ENCODE measurements around the gene SCGB3A1.

The SCGB3A1 gene

DNA sequence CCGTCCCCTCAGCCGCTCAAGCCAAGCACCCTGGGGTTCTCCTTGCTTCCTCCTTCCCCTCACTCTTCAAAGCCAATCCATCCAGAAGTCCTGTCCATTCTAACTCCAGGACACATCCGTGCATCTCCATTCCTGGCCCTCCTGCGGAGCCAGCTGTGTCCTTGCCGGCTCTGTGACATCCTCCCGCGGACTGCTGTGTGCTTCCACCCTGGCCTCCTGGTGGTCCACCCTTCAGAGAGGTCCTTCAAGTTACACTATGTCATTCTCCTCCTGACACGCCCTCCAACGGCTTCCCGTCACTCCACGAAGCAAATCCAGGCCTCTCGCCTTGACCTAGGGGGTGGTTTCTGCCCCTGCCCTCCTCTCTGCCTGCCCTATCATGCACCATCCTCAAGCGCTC is 13.0 kb upstream of the SCGB3A1 start:
- no peak for DNase-seq (ENCODE audit: low spot score)

DNA sequence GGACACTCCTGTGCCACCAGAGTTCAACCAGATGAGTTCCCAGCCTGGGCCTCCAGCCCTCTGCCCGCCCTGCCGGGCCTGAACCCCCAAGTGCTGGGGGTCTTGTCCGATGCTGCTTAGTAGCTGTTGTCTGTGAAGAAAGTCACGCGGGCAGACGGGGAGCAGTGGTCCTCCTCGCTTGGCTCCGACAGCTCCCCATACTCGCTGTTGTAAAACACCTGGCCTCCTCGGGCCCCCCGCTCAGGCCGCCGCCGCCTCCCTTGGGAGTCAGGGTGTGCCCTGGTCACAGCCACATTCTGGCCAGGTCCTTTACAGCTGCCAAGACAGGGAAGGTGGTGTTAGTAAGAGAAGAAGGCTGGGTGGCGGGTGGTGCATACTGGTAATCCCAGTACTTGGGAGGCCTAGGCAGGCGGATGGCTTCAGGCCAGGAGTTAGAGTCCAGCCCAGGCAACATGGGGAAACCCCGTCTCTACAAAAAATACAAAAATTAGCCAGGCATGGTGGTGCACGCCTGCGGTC is 11.8 kb upstream of the SCGB3A1 start:
- DNase-seq (ENCODE audit: low spot score): no peak

DNA sequence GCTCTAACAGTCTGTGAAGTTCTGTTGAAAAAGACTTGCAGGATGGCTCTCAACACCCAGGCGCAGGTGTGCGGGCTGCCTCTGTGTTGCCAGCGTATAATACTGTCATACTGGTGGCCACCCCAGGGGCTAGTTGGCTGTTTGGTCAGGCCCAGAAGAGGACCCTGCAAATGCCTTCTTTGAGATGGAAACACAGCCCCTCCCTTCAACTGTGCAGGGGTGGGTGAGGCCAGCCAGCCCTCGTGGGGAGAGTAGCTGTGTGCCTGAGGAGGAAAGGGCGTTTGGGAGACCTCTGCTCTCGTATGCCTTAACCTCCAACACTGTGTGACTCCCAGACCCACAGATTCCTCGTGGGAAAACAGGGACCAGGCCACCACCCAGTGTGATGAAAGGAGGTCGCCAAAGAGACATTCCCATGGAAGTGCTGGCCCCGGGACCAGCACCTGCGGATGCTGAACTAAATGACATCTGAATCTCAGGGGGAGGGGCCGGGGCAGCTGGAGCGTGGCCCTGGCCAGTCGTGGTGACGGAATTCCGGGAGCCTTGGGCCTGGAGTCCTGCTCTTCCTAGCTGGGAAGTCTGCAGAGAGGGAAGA is 11.3 kb upstream of the SCGB3A1 start:
- DNase-seq (ENCODE audit: low spot score): no peak

DNA sequence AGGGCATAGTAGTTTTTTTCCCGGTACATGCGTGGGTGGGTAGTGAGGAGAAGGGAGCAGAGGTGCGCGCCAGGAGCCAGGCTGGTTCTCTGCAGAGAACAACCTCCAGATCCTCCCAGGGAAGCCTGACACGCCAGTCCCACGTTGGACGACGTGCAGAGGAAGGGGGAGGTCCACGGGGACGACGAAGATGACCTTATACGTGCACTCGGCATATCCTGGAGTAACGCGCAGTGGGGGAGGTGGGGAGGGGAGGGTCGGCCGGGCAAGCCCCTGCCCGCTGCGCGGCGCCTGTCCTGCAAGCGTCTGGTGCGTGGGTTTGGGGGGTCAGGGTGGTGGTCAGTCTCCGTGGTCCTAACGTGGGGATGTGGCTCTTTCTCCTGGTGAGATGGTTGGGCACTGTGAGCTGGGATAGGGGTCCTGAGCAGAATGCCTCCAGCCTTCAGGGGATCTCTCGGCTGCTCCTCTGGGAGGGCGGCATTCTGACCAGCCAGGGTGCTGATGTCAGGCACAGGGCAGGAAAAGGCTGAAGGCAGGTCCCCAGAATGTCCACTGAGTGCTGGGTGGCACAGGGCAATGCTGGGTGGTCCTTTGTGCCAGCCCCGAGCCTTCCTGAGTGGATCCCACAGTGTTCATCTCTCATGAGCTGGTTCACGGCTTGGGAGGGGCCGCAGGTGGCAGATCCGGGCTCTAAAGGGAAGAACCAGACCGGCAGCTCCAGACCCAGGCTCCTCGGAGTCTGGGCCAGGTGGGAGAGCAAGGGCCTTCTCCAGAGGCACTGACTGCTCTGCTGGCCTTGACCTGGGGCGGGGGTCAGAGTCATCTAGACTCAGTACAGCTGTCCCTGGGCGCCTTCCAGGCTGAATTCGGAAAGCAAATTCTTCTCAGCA is 10.5 kb upstream of the SCGB3A1 start:
- DNase-seq (ENCODE audit: low spot score): no peak

DNA sequence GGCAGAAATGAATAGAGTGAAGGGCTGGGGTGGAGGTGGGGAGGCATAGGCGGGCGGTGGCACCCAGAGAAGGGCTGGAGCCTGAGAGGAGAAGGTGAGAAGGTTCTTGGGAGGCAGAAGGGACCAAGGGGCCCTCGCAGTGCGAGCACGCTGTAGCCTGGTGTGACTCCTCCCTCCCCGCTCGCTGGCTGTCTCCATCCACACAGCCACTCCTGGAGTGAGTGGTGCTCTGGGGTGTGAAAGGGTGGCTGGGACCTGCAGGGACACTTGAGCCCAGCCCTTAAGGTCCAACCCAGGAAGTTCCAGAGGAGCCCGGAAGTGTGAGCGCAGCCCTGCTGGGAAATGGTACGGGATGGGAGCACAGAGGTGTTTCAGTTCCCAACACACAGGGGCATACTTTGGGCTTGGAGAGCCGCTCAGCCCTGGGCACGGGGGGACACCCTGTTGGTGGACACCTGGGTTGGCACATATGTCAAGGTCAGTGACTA is 9.3 kb upstream of the SCGB3A1 start:
- no peak for DNase-seq (ENCODE audit: low spot score)

DNA sequence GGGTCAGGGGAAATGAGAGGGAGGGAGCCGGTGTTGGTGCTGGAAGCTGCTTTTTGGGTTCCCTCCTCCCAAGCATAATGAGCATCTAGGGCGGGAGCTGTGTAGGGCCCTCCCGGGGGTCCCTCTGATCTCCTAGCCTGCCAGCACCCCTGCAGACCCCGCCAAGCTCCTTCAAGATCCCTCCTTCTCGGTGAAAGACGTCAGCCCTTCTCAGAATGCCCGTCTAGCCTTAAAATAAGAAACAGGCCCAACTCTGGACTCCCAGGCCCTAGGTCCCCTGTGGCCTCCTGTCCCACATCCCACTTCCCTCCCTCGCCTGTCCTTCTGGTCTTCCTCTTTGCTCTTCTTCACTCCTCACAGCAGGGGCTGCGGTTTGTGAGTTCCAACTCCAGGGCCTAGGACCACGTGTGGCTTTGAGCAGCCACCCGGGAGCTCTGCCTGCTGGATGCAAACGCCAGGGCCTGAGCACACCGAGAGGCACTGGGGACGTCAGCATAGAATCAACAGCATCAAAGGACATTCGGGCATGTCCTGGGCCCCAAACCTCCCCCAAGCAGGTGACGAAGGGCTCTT is 8.8 kb upstream of the SCGB3A1 start:
- DNase-seq (ENCODE audit: low spot score): no peak

DNA sequence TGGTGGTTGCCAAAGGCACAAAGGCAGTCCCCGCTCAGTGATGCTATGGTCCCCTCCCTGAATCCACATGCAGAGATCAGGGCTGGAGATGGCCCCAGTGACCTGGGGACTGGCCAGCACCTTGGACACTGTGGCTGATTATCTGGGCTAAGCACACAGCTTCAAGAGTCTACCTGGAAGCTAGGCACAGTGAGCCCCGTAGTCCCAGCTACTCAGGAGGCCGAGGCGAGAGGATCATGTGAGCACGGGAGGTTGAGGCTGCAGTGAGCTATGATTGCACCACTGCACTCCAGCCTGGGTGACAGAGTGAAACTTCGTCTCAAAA is 8.3 kb upstream of the SCGB3A1 start:
- DNase-seq (ENCODE audit: low spot score): no peak

DNA sequence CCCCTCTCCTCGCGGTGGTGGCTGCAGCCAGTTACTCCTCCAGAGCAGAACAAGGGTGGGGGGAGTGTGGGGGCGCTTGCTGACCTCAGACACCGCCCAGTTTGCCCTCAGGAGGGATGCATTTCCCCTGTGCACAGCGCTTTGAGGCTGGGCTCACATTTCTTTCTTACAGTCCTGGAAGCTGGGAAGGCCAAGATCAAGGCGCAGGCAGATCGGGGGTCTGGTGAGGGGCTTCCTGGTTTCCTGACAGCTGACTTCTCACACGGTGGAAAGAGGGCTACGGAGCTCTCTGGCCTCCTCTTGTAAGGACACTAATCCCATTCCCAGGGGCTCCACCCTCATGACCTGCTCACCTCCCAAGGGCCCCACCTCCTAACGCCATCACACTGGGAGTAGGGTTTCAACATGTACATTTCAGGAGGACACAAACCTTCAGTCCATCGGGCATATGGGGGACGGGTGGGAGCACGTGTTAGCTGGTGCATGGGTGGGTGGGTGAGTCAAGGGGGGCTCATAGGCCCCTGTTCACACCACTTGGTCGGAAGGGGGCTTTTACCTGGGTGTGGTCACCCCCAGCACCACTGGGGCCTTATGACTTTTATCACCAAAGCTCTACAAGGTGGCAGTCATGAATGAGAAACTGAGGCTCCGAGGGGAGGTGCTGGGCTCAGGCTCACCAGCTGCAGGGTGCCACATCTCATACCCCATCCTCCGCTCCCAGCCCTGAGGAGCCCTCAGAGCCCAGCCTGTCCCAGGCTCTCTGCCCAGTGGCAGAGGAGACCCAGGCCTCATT is 7.7 kb upstream of the SCGB3A1 start:
- no peak for DNase-seq (ENCODE audit: low spot score)

DNA sequence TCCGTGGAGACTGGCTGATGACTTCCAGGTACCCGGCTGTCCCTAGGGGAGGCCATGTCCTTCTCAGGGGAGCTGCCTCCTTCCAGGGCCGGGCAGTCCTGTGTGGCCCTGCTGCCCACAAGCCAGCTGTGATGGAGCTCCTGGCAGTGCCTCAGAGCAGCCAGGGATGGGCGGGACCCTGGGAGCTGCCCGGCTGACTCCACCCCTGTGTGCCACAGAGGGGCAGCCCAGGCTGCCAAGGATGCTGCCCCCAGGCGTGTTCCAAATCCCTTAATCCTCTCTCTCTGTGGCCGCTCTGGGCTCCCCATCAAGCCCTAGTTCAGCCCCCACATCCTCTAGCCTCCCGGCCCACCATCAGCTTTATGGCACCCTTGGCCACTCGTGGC is 7.0 kb upstream of the SCGB3A1 start:
- no peak for DNase-seq (ENCODE audit: low spot score)

DNA sequence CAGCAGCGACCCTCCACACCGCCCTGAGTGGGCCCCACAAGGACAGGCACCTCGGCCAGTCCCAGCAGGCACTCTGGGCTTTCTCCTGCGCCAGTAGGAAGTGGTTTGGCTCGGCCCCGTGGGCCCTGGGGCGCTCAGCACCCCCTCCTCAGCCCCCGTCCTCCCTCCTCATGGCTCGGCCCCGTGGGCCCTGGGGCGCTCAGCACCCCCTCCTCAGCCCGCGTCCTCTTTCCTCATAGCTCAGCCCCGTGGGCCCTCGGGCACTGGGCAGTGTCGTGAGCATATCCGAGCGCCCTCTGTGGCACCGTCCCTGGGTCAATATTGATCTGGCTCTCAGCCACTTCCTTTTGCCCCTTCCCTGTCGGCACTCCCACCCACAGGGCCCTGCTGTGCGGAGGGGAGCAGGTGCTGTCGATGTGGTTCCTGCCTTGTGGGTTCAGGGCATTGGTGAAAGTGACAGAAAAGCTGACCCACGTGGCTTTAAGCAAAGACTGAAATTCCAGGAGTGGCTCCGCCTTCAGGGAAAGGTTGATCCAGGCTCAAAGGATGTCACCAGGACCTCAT is 5.5 kb upstream of the SCGB3A1 start:
- DNase-seq (ENCODE audit: low spot score): no peak

DNA sequence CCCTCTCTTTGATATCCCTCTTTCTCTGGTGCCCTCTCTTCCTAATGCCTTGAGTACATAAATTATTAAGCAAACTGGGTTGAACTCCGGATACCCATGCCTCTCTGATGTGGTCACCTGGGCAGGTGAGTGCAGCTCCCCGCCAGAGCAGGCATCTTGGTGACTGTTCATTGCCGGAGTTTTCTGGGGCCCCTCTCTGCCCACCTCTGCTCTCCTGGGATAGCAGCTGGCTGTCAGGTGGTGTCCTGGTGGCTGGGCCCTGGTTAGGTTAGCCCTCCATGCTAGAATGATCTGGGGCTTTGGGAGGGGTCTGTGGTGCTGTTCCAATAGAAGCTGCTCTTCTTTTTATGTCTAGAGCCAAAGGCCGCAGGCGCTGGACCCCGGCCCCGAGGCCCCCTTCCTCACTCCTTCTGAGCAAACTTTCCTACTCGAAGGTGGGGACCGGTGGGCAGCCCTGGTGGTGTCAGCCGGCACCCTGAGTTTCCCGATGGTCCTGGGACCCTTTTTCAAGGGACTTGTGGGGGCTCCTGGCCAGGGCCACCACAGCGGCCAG is 4.9 kb upstream of the SCGB3A1 start:
- DNase-seq (ENCODE audit: low spot score): no peak

DNA sequence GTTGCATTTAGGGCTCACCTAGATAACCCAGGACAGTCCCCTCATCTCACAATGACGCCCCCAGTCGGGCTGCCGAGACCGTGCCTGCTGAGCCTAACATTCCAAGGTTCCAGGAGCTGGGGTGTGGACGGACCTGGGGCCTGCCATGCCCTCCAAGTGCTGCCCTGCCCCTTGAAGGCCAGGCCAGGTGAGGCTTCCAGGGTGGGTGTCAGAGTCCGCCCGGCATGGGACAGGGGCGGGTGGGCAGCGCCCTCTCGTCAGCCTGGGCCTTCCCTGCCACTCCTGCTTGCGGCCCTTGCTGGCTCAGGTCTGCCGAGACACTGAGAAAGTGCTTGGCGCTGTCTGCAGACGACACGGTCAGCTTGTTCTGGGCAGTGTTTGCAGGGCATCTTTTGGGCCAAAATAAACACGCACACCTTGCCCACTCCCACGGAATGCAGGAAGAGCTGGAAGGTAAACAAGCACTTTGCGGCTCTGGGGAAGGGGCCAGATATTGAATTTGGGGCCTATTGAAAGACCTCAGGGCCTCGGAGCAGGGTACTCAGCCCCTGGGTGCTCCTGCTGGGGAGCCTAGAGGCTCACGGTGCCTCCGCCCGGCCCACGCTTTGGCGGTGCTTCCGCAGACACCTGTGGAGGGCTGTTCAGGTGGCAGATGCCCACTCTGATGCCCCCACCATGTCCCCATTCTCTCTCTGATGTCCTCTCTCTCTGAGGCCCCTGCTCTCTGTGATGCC is 4.2 kb upstream of the SCGB3A1 start:
- DNase-seq (ENCODE audit: low spot score): no peak

DNA sequence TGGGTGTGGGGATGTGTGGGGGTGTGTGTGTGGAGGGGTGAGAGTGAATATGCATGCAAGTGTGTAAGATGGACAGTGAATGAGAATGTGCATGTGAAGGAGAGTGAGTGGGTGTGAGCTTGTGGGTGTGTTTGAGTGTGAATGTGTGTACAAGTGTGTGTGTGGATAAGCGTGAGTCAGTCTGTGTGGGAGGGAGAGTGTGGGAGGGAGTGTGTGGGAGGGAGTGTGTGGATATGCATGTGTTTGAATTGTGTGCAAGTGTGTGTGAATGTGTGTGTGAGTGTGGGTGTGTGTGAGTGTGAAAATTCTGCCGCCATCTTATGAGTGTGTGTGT is 3.7 kb upstream of the SCGB3A1 start:
- no peak for DNase-seq (ENCODE audit: low spot score)

DNA sequence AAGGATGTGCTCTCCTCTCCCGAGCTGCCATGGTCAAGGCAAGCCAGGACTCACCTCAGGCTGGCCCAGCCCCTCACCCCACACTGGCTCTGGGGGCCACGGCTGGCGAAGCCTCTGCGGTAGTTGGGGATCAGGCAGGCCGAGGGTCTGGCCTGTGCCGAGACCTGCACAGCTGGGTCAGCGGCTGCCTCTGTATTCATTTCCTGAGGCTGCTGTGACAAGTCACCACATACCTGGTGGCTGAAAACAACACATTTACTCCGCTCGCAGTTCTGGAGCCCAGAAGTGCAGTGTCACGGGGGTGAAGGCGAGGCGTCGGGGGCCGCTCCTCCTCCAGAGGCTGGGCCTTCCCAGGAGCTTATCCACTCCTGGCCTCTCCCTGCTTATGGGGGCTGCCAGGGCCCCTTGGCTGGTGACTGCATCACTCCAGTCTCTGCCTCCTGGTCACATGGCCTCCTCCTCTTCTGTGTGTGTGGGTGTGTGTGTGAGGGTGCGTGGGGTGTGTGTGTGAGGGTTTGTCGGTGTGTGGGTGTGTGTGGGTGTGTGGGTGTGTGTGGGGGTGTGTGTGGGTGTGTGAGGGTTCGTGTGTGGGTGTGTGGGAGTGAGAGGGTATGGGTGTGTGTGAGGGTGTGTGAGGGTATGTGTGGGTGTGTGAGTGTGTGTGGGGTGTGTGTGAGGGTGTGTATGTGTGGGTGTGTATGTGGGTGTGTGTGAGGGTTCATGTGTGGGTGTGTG is 3.2 kb upstream of the SCGB3A1 start:
- DNase-seq (ENCODE audit: low spot score): no peak

DNA sequence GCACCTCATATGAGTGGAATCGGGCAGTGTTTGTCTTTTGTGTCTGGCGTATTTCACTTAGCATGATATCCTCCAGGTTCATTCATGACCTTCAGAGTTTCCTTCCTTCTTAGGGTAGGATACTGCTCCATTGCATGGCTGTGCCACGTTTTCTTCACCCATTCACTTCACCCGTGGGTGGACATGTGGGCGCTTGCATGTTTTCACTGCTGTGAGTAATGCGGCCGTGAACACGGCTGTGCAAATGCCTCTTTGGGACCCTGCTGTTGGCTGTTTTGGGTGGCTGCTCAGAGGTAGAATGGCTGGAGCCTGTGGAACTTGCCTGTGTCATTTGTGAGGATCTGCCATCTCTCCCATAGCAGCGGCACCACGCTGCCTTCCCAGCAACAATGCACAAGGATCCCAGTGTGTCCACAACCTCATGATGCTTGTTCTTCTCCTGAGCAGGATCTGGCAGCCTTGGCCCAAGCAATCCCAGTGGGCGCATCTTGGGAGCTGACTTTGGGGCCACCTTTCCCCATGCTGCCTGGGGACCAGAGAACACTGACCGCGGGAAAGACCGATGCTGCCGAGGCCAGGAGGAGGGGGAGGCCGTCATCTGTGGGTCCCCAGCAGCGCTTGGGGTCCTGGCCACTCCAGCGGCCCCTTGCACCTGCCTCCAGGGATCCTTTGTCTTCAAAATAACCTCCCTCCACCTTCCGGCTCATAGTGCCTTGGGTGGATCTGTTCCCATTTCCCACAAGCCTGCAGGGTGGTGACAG is 2.3 kb upstream of the SCGB3A1 start:
- no peak for DNase-seq (ENCODE audit: low spot score)

DNA sequence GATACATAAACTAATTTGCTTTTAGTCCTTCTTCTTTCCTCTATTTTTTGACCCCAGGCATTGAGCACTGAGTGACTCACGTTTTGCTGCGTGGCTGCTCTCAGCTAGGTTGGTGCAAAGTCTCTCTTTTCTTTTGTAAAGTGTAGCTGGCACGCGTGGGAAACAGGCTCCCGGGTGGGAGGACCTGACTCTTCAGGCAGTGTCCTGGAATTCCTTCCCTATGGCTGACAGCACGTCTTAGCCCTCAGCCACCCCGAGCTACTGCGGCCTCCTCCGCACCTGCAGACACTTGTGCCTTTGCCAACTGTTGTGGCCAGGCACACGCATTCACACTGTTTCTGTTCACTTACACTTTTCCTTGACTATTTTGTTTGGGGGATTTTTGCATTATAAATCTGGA is 877 bp upstream of the SCGB3A1 start:
- no peak for DNase-seq (ENCODE audit: low spot score)

DNA sequence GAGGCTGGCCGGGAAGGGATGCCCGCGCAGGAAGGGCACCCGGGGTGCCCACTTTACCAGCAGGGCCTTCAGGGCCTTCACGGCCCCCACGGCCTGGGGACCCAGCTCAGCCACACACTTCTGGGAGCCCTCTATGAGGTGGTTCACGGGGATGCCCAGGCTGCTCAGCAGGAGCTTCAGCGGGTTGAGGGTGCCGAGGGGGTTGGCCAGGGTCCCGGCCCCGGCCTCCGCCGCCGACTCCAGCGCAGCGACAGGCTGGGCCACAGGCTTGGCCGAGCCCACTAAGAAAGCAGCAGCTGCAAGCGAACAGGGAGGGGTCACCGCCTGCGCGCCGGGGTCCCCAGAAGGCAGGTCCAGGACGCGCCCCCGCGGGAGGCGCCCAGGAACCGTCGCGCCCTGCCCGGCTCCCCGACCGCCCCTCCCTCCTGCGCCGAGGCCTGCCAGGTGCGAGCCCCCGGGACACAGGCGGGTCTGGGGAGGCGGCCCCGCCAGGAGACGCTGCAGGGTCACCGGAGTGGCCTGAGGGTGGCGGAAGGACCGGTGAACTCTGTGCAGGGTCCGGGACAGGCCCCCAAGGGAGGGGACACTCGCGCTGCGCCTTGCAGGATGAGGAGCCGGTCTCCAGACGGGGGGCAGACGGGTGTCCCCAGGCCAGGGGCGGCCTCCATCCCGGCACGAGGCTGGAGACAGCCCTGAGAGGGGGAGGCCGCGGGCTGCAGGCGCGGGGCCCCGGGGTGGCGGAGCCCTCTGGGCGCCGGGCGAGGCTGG is 572 bp downstream of the SCGB3A1 start:
- no peak for DNase-seq (ENCODE audit: low spot score)

DNA sequence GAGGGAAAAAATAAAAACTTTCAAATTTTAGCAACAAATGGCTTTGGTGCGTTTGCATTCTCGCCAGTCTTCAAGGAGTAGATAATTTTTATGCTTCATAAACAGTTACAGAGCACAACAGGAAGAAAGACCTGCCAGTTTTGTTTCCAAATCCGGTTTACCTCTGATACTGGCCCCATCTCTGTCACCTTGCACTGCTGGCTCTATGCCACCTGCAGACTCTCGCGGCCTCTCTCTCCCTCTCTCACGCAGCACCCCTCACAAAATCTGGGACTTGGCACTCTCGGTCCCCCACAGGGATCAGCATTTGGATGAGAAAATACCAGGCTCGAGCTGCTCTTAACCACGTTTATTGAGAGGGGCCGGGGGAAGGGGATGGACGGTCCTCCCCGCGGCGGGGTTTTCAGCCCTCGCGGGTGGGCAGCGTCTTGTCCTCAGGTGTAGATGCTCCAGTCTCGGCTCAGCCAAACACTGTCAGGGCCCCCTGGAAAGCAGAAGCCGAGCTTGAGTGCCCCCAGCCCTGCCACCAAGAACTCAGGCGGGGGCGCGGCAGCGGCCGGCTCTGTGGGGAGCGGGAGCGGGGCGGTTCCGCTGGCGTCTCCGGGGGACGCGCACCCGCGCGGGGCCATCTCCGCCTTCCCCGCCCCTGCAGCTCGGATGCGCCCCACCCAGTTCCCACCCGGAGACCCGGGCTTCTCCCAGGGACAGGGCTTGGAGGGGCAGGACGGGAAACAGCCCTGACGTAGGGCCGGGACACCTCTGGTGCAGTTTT is 1.3 kb downstream of the SCGB3A1 start:
- DNase-seq (ENCODE audit: low spot score): no peak
